DMS153 treated with DMSO at 0.1 percent for 48 hours (cell line): ENCODE data around the gene SIGLEC12.
"Not testable (repeated sequence)": the region's sequence is repeated elsewhere in the genome, so short reads cannot be mapped to it uniquely, and the experiment has no call there.

ENCODE experiments used
- DNase-seq: peaks from one replicate; lab custom pipeline; 2025; ENCODE audit not compliant: unreplicated experiment; lab: John Stamatoyannopoulos, UW

Gene SIGLEC12

GRCh38 chr19:51485960-51486660, 15.5 kb downstream of the SIGLEC12 start:
- DNase-seq: no peak

- DNase-seq: no peak
These were observed 21.0 kb downstream of the SIGLEC12 start for GRCh38 chr19:51480590-51480989.

- no peak for DNase-seq
These were observed 21.9 kb downstream of the SIGLEC12 start for GRCh38 chr19:51479531-51480331.

- DNase-seq: no peak
These were observed 23.0 kb downstream of the SIGLEC12 start, which contains the start of gene CEACAM18 for GRCh38 chr19:51478381-51479234. CEACAM18 (plus strand) TSS chr19:51478539.

GRCh38 chr19:51477344-51477743, 24.3 kb downstream of the SIGLEC12 start:
- no peak for DNase-seq

- no peak for DNase-seq
These were observed 25.4 kb downstream of the SIGLEC12 start for GRCh38 chr19:51476164-51476563.

GRCh38 chr19:51473009-51473707, 28.4 kb downstream of the SIGLEC12 start:
- peak; percentile 10 for DNase-seq

- DNase-seq: no peak
These were observed 29.0 kb downstream of the SIGLEC12 start for GRCh38 chr19:51472607-51473006.

GRCh38 chr19:51471527-51471926, 30.1 kb downstream of the SIGLEC12 start:
- no peak for DNase-seq

- DNase-seq: no peak
These were observed 30.6 kb downstream of the SIGLEC12 start for GRCh38 chr19:51470966-51471365.

- no peak for DNase-seq
These were observed 32.0 kb downstream of the SIGLEC12 start for GRCh38 chr19:51469629-51470028.

- no peak for DNase-seq
These were observed 32.4 kb downstream of the SIGLEC12 start for GRCh38 chr19:51469162-51469561.

- no peak for DNase-seq
These were observed 33.1 kb downstream of the SIGLEC12 start for GRCh38 chr19:51468545-51468920.

GRCh38 chr19:51467864-51468544, 33.6 kb downstream of the SIGLEC12 start:
- no peak for DNase-seq

GRCh38 chr19:51466723-51467122, 34.9 kb downstream of the SIGLEC12 start:
- no peak for DNase-seq

- DNase-seq: not testable (repeated sequence)
These were observed 37.5 kb downstream of the SIGLEC12 start for GRCh38 chr19:51463976-51464581.

GRCh38 chr19:51462681-51463080, 38.9 kb downstream of the SIGLEC12 start:
- DNase-seq: no peak

- no peak for DNase-seq
These were observed 39.3 kb downstream of the SIGLEC12 start for GRCh38 chr19:51462276-51462675.

GRCh38 chr19:51461723-51462161, 39.9 kb downstream of the SIGLEC12 start:
- DNase-seq: no peak
